ENCODE measurements around the gene HSPG2.
"Not testable (repeated sequence)": the region's sequence is repeated elsewhere in the genome, so short reads cannot be mapped to it uniquely, and the experiment has no call there.

The HSPG2 gene

DNA sequence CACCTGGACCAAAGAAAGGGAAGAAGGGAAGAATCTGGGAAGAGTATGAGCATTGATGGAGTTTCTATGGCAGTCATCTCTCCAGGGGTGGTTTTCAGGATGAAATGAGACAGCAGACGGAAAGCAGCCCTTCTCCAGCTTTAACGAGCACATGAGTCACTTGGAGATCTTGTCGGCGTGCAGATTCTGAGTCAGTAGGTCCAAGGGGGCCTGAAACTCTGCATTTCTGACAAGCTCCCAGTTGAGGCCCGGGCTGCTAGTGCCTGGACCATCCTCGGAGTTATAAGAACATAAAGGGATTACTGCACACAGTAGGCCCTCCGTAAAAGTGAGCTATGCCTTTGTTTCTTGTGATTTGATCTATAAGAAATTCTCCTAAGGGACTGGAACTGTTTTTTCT, 17.6 kb downstream of the HSPG2 start:
- H2AFZ ChIP-seq (ENCODE audit: low read depth): no peak overlapping the region
- no peaks in the 10 kb centered on the region for H3K79me2 ChIP-seq (ENCODE audit: insufficient read depth, low read depth)
- no peak overlapping the region for H3K27ac ChIP-seq
- no peak overlapping the region for H3K4me3 ChIP-seq (IDR thresholded peaks at IDR 0.05; ENCODE audit: insufficient read depth, low read depth, low read length)
- no peaks in the 10 kb centered on the region for H3K4me1 ChIP-seq (ENCODE audit: low read depth, poor library complexity, severe bottlenecking)
- H4K20me1 ChIP-seq (ENCODE audit: insufficient read depth): no peaks in the 10 kb centered on the region
- no peak overlapping the region for H3K4me2 ChIP-seq
- H3K36me3 ChIP-seq (ENCODE audit: insufficient read depth): no peaks in the 10 kb centered on the region
- no peaks in the 10 kb centered on the region; the same call in 1 of the 2 replicates for H3K27me3 ChIP-seq (ENCODE audit: insufficient read depth, low read depth)
- TF ChIP-seq CTCF (conservative IDR thresholded peaks at IDR 0.05; ENCODE audit: low read depth, low read length): no peak
- no peak overlapping the region for H3K9ac ChIP-seq

- not testable (repeated sequence) for H4K20me1 ChIP-seq (ENCODE audit: insufficient read depth); H3K36me3 ChIP-seq (ENCODE audit: insufficient read depth); H3K4me1 ChIP-seq (ENCODE audit: low read depth, poor library complexity, severe bottlenecking); H3K79me2 ChIP-seq (ENCODE audit: insufficient read depth, low read depth); H2AFZ ChIP-seq (ENCODE audit: low read depth); H3K9ac ChIP-seq; H3K27ac ChIP-seq; H3K4me2 ChIP-seq; H3K27me3 ChIP-seq (ENCODE audit: insufficient read depth, low read depth); H3K4me3 ChIP-seq (IDR thresholded peaks at IDR 0.05; ENCODE audit: insufficient read depth, low read depth, low read length)
Observed at GRCh38 chr1:21917239-21917631, 19.9 kb downstream of the HSPG2 start.

DNA sequence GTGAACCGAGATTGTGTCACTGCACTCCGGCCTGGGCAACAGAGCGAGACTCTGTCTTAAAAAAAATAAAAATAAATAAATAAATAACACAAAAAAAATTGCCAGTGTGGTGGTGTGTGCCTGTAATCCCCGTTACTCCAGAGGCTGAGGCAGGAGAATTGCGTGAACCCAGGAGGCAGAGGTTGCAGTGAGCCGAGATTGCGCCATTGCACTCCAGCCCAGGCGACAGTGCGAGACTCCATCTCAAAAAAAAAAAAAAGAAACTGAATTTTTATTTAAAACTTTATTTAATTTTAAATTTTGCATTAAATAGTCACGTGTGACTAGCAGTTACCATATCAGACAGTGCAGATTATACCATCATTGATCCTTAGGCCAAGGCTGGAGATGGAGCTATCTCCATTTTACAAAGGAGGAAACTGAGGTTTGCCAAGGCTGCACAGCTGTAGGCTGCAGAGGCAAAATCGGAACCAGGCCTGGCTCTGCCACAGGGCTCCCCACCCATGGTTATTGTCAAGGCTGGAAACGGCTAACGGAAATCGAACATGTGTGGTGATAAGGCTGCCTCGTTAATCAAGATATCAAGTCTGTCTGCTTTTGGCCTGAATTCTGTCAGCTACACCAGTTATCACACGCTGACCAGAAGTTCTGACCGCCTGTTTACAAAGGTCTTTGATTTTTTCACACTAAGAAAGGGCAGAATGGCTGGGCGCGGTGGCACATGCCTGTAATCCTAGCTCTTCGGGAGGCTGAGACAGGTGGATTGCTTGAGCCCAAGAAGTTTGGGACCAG, 20.5 kb downstream of the HSPG2 start:
- no peaks in the 10 kb centered on the region for H4K20me1 ChIP-seq (ENCODE audit: insufficient read depth)
- no peaks in the 10 kb centered on the region for H3K79me2 ChIP-seq (ENCODE audit: insufficient read depth, low read depth)
- no peak for TF ChIP-seq CTCF (conservative IDR thresholded peaks at IDR 0.05; ENCODE audit: low read depth, low read length)
- H3K4me1 ChIP-seq (ENCODE audit: low read depth, poor library complexity, severe bottlenecking): no peaks in the 10 kb centered on the region
- H3K27ac ChIP-seq: no peak overlapping the region
- no peak overlapping the region for H2AFZ ChIP-seq (ENCODE audit: low read depth)
- no peak overlapping the region for H3K9ac ChIP-seq
- H3K27me3 ChIP-seq (ENCODE audit: insufficient read depth, low read depth): no peaks in the 10 kb centered on the region; the same call in 1 of the 2 replicates
- no peaks in the 10 kb centered on the region for H3K36me3 ChIP-seq (ENCODE audit: insufficient read depth)
- H3K4me3 ChIP-seq (IDR thresholded peaks at IDR 0.05; ENCODE audit: insufficient read depth, low read depth, low read length): no peak overlapping the region
- no peak overlapping the region for H3K4me2 ChIP-seq

DNA sequence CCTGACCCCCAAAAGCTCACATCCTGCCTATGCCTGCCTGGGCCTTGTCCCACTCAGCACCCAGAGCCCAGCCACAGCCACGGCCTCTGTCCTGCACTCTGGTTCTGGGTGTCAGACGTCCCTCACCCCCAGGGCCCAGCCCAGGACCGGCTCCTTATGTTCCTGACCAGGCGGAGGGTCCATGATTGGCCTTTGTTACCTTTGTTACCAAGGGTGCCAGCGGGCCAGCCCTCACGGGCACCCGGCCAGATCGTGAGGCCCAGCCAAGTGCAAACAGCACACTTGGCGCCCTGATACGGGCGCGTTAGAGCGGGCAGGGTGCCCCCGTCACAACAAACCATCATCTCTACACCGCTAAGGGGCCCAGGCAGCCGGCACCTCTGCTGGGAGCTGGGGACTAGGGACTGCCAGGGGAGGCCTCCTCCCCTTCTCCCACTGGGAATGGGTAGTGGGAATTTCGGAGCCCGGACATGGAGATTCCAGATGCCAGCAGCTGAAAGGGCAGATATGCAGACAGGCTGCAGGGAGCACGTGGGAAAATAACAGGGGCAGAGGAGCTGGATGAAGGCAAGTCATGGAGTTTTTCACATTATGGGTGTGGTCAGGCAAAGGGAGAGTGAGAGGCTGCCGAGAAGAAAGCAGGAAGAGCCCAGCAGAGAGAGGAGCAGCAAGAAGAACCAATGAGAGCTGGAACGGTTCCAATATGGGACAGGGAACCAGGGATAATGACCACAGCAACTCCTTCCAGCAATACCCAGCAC, 22.1 kb downstream of the HSPG2 start:
- no peak overlapping the region for H3K4me2 ChIP-seq
- no peak overlapping the region for H3K27ac ChIP-seq
- peaks cover 3% of the 10 kb centered on the region; the same call in 1 of the 2 replicates for H3K27me3 ChIP-seq (ENCODE audit: insufficient read depth, low read depth)
- no peaks in the 10 kb centered on the region for H3K4me1 ChIP-seq (ENCODE audit: low read depth, poor library complexity, severe bottlenecking)
- TF ChIP-seq CTCF (conservative IDR thresholded peaks at IDR 0.05; ENCODE audit: low read depth, low read length): no peak
- no peaks in the 10 kb centered on the region for H4K20me1 ChIP-seq (ENCODE audit: insufficient read depth)
- no peaks in the 10 kb centered on the region for H3K36me3 ChIP-seq (ENCODE audit: insufficient read depth)
- no peak overlapping the region for H3K9ac ChIP-seq
- no peak overlapping the region for H2AFZ ChIP-seq (ENCODE audit: low read depth)
- H3K4me3 ChIP-seq (IDR thresholded peaks at IDR 0.05; ENCODE audit: insufficient read depth, low read depth, low read length): no peak overlapping the region
- no peaks in the 10 kb centered on the region for H3K79me2 ChIP-seq (ENCODE audit: insufficient read depth, low read depth)

DNA sequence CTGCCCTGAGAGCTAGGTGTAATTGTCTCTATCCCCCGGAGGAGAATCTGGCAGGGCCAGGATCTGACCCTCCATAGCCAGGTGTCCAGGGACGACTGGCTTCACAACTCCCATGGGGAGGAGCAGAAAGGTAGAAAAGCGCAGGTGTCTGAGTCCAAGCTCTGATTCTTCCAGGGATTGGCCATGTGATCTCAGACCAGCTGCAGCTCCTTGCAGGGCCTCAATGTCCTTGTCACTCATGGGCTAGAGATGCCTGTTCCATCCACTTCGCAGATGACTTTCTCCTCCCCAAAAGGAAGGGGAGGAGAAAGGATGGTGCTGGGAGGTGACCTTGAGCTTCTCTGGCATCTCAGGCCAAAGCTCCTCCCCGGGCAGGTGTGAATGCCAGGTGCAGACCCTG, 22.7 kb downstream of the HSPG2 start:
- Histone ChIP-seq H3K4me1 (ENCODE audit: low read depth, poor library complexity, severe bottlenecking) (no peaks in the 10 kb centered on the region), H3K27ac (no peak overlapping the region), H3K4me3 (IDR thresholded peaks at IDR 0.05; ENCODE audit: insufficient read depth, low read depth, low read length) (no peak overlapping the region), H3K9ac (no peak overlapping the region), H3K27me3 (ENCODE audit: insufficient read depth, low read depth) (peaks cover 3% of the 10 kb centered on the region; the same call in 1 of the 2 replicates), H3K36me3 (ENCODE audit: insufficient read depth) (no peaks in the 10 kb centered on the region), H3K4me2 (no peak overlapping the region), H2AFZ (ENCODE audit: low read depth) (no peak overlapping the region), H4K20me1 (ENCODE audit: insufficient read depth) (no peaks in the 10 kb centered on the region), H3K79me2 (ENCODE audit: insufficient read depth, low read depth) (no peaks in the 10 kb centered on the region)
- TF ChIP-seq CTCF (conservative IDR thresholded peaks at IDR 0.05; ENCODE audit: low read depth, low read length): no peak

Measured in KMS-11 (cell line).